Sigmoid colon (tissue), 7 donors: ENCODE data around the gene SSBP1. TPM values are rescaled to one million over a fixed set of nuclear protein-coding genes. Genes with fewer than 3 reads are reported as not detected.

Experiments used
- DNase-seq: peaks from one replicate; pipeline ENCODE4 v3.0.0-alpha.2; 2019
- H3K27ac ChIP-seq, 4 donors: fragments of 200-600 bp; sonication (generic); one replicate each; pipeline ENCODE4 v1.5.1; 2016 to 2019; ENCODE audit warnings: mild to moderate bottlenecking in 1 of 4
- H3K27me3 ChIP-seq, 3 donors: fragments of 200-600 bp; sonication (generic); one replicate each; pipeline ENCODE4 v1.5.1; 2019; ENCODE audit warnings: mild to moderate bottlenecking in 1 of 3
- H3K36me3 ChIP-seq, 4 donors: fragments of 200-600 bp; sonication (generic); one replicate each; pipeline ENCODE4 v1.5.1; 2016 to 2019
- H3K4me1 ChIP-seq, 4 donors: fragments of 200-600 bp; sonication (generic); one replicate each; pipeline ENCODE4 v1.5.1; 2017 to 2019
- H3K4me3 ChIP-seq, 4 donors: fragments of 200-600 bp; sonication (generic); one replicate each; pipeline ENCODE4 v1.5.1; 2017 to 2019; ENCODE audit warnings: mild to moderate bottlenecking in 2 of 4, moderate library complexity in 1 of 4
- H3K9me3 ChIP-seq, 4 donors: fragments of 200-600 bp in 3 of 4; sonication (generic) in 3 of 4; one replicate each; pipeline versions ENCODE4 v1.5.1 to v1.6.1; 2013 to 2019
- EP300 ChIP-seq, 4 donors: sonication (generic); formaldehyde crosslinking; IDR thresholded peaks; one replicate each; pipeline ENCODE4 v1.6.1; 2017; ENCODE audit warnings: antibody characterized with exemption in 4 of 4
- POLR2A ChIP-seq, 2 donors: fragments of 450-650 bp; IDR thresholded peaks; one replicate each; pipeline ENCODE4 v1.6.1; 2016; ENCODE audit warnings: antibody characterized with exemption in 2 of 2, mild to moderate bottlenecking in 2 of 2, moderate library complexity in 2 of 2
- POLR2AphosphoS5 ChIP-seq, 4 donors: sonication (generic); formaldehyde crosslinking; IDR thresholded peaks; one replicate each; pipeline ENCODE4 v1.6.1; 2017; ENCODE audit warnings: antibody characterized with exemption in 4 of 4
- WGBS, 2 donors: extraction: QIAGEN DNeasy Blood & Tissue Kit; methylation state at CpG; one replicate each; pipeline ENCODE4 v1.1.7; 2013; 5-methylcytosine and 5-hydroxymethylcytosine counted together
- intact Hi-C: fragments of 100-400 bp; cut with DNase I; formaldehyde crosslinking; loops from one replicate; pipeline ENCODE4 v1.15.1; 2023
- polyA plus RNA-seq, 3 donors: library from polyadenylated mRNA; stranded (reverse); fragments of 200-250 nt; gene quantifications; one replicate each; pipeline ENCODE4 v1.2.3, GENCODE V29; 2013
- total RNA-seq, 4 donors: library from RNA; depleted of rRNA; stranded (reverse); fragments of >200 nt; gene quantifications; one replicate each; pipeline ENCODE4 v1.1.0, GENCODE V29; 2016
- TF ChIP-seq, protein P1 (sequence below), 4 experiments: fragments of 450-650 bp in 3 of 4; fragments of 200-600 bp in 1 of 4; IDR thresholded peaks; one replicate each; pipeline ENCODE4 v1.5.1; 2016 to 2019; ENCODE audit warnings: antibody characterized with exemption in 4 of 4, mild to moderate bottlenecking in 3 of 4, moderate library complexity in 2 of 4
- donor health status: healthy with polysubstance abuse.
- donor health status: Bipolar disorder and iron deficiency.
- donor health status: healthy.

SSBP1 gene
- total and polyA plus RNA-seq, 7 donors: 77.0 to 205 (median 137) TPM

DNA sequence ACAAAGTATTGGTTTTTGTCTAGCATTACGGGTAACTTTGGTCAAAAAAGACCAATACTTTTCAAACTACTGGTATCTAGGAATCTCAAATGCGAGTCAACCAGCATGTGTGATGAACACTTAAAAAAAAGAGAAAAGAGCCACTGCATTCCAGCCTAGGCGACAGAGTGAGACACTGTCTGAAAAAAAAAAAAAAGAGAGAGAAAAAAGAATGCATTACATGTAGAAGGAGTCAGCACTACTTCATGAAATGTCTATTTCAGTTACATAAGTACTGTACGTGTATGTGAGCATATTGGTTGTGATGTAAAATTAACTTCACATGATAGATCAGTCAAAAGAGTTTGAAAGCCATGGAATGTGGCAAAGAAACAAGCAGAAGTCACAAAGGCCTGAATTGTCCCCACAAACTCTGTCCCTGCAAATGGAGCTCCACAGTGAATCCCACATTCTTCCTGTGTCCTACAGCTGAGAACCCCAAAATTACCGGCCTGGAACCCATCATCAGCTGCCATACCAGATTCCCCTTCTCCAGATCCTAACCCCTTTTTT lies 37.8 kb upstream of the SSBP1 start:
- intact Hi-C loops: loop anchor here (5.0 kb wide), 1 partner anchor 43 kb away; no protein-coding TSS in a partner anchor
- peak overlapping the region; percentile 81 to 90 (median 84) for H3K27ac ChIP-seq
- H3K9me3 ChIP-seq: no peaks in the 10 kb centered on the region
- H3K4me3 ChIP-seq: peak overlapping the region in 2 of 4 donors; percentile 94 to 99
- no peaks in the 10 kb centered on the region for H3K27me3 ChIP-seq
- no peaks in the 10 kb centered on the region for H3K36me3 ChIP-seq
- TF ChIP-seq, protein P1, sequence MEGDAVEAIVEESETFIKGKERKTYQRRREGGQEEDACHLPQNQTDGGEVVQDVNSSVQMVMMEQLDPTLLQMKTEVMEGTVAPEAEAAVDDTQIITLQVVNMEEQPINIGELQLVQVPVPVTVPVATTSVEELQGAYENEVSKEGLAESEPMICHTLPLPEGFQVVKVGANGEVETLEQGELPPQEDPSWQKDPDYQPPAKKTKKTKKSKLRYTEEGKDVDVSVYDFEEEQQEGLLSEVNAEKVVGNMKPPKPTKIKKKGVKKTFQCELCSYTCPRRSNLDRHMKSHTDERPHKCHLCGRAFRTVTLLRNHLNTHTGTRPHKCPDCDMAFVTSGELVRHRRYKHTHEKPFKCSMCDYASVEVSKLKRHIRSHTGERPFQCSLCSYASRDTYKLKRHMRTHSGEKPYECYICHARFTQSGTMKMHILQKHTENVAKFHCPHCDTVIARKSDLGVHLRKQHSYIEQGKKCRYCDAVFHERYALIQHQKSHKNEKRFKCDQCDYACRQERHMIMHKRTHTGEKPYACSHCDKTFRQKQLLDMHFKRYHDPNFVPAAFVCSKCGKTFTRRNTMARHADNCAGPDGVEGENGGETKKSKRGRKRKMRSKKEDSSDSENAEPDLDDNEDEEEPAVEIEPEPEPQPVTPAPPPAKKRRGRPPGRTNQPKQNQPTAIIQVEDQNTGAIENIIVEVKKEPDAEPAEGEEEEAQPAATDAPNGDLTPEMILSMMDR (IDR thresholded peaks at IDR 0.05): no peak
- no peak for TF ChIP-seq POLR2A (IDR thresholded peaks at IDR 0.05)
- no peak for TF ChIP-seq EP300 (IDR thresholded peaks at IDR 0.05)
- 64 to 75% methylated on average over 5 of the region's 5 CpGs for WGBS, 2 donors
- peaks cover 0 to 22% (median 19%) of the 10 kb centered on the region in 4 donors for H3K4me1 ChIP-seq
- no peak for DNase-seq

DNA sequence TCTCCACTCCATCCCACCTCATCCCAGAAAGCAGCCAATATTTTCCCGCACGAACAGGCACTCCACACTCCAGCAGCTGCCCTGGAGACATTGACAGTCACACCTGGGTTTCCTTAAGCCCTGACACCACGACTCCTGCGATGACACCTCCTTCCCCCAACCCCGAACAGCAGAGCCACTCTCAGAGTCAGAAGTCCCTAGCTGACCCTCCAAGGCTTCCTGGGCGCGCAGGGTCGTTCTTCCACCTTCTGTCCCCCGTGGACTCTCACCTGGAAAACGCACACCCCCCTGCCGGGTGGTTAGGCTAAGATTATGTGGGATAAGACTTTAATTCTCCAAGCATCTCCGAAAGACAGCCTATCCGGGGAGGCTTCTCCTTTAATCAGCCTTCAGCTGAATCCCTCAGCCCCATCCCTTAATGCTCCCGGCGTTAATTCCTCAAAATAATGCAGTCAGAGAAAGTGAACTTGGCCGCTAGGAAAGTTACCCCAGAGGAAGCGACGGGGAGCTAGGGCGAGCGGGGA lies 37.2 kb upstream of the SSBP1 start:
- no peak for TF ChIP-seq POLR2AphosphoS5 (IDR thresholded peaks at IDR 0.05)
- TF ChIP-seq POLR2A (IDR thresholded peaks at IDR 0.05): no peak
- TF ChIP-seq, protein P1 (IDR thresholded peaks at IDR 0.05): no peak
- TF ChIP-seq EP300 (IDR thresholded peaks at IDR 0.05): no peak
- no peaks in the 10 kb centered on the region for H3K27me3 ChIP-seq
- DNase-seq: no peak
- no peaks in the 10 kb centered on the region for H3K36me3 ChIP-seq
- intact Hi-C loops: loop anchor here (5.0 kb wide), 1 partner anchor 44 kb away; no protein-coding TSS in a partner anchor
- H3K27ac ChIP-seq: peak overlapping the region; percentile 81 to 90 (median 84)
- H3K9me3 ChIP-seq: no peaks in the 10 kb centered on the region
- H3K4me3 ChIP-seq: peak overlapping the region; percentile 66 to 99 (median 84)
- H3K4me1 ChIP-seq: peaks cover 0 to 20% (median 19%) of the 10 kb centered on the region in 4 donors
- WGBS, 2 donors: 4 to 10% methylated on average over 20 of the region's 20 CpGs

DNA sequence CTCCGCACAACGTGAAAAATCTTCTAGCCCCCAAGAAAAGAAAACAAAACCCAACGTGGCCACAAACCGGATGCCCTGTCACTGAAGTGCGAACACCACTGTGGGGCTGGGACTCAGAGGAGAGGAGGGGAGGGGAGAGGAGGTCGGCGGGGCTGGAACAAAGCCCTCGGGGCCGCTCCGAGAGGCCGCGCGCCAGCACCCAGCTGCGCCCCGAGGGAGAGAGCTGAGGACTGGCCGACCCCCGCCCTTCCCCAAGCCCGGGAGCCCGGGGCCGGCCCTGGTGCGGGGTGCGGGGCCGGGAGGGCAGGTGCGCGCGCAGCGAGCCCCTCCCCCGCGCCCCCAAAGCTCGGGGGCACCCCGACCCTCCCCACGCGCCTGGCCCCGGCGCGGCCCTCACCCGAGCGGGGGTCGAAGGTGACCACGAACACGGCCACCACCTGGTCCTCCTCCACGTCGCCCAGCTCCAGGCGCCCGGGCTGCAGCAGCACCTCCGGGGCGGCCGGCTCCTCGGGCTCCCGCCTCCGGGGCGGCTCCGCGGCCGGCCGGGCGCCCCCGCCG lies 36.6 kb upstream of the SSBP1 start:
- H3K4me1 ChIP-seq: peaks cover 0 to 20% (median 19%) of the 10 kb centered on the region in 4 donors

DNA sequence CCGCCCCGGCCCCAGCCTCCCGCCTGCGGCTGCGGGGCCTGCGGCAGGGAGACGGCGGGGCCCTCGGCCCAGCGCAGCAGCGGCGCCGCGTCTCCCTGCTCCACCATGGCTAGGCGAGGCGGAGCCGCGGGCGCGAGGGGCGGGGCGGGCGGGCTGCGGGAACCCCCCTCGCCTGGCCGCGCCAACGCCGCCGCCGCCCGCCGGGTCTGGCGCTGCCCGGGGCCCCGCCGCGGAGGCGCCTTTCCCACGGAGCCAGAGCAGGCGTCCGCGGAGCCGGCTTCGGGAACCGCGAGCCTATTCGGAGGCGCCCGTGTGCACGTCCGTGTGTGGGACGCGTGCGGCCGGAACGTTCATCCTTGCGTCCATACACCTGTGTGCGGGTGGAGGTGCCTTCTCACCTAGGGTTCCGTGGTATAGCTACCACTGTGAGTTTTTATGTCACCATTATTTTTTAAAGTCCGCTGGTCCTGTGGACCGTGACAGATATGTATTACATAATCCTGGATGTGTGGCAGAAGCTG lies 36.1 kb upstream of the SSBP1 start, which contains the start of gene DENND11:
TSS of gene DENND11 (minus strand) at position 120 of the 521 bp plus-strand sequence. CDS start at position 107, 13 bp downstream.
- Histone ChIP-seq H3K36me3 (no peaks in the 10 kb centered on the region), H3K27ac (peak within 1 kb of the TSS; percentile 81 to 90 (median 84)), H3K4me3 (peak within 1 kb of the TSS; percentile 66 to 99 (median 84)), H3K9me3 (no peaks in the 10 kb centered on the region), H3K27me3 (no peaks in the 10 kb centered on the region), H3K4me1 (peaks cover 0 to 20% (median 19%) of the 10 kb centered on the region in 4 donors)
- DNase-seq: no peak
- 0 to 1% methylated on average over 62 of the region's 62 CpGs for WGBS, 2 donors
- intact Hi-C loops: loop anchor here (5.0 kb wide), 1 partner anchor 45 kb away; no protein-coding TSS in a partner anchor
- no peak for TF ChIP-seq EP300 (IDR thresholded peaks at IDR 0.05)
- no peak for TF ChIP-seq POLR2A (IDR thresholded peaks at IDR 0.05)
- TF ChIP-seq, protein P1 (IDR thresholded peaks at IDR 0.05): no peak
- no peak for TF ChIP-seq POLR2AphosphoS5 (IDR thresholded peaks at IDR 0.05)

More for the DNA sequence above, 36.6 kb upstream of the SSBP1 start:
- peak; percentile 70 for DNase-seq
- H3K27me3 ChIP-seq: no peaks in the 10 kb centered on the region
- intact Hi-C loops: loop anchor here (5.0 kb wide), 1 partner anchor 44 kb away; no protein-coding TSS in a partner anchor
- H3K4me3 ChIP-seq: peak overlapping the region; percentile 66 to 99 (median 84)
- TF ChIP-seq POLR2AphosphoS5 (IDR thresholded peaks at IDR 0.05) (peak in 1 of 4 donors; percentile 14), EP300 (IDR thresholded peaks at IDR 0.05) (no peak)
- TF ChIP-seq, protein P1 (IDR thresholded peaks at IDR 0.05): no peak
- no peaks in the 10 kb centered on the region for H3K36me3 ChIP-seq
- H3K9me3 ChIP-seq: no peaks in the 10 kb centered on the region
- H3K27ac ChIP-seq: peak overlapping the region; percentile 81 to 90 (median 84)
- 0 to 1% methylated on average over 59 of the region's 59 CpGs for WGBS, 2 donors
